Muscle of arm (tissue), 12 donors: ENCODE results near the gene ORM1. TPM values are rescaled to one million over a fixed set of nuclear protein-coding genes. Genes with fewer than 3 reads are reported as not detected.

Experiments used
- DNase-seq: peaks from one replicate; pipeline ENCODE4 v3.0.0-alpha.2; 2013
- polyA plus RNA-seq, 12 donors: library from polyadenylated mRNA; unstranded; fragments of 120-200 nt; gene quantifications; one replicate each; pipeline ENCODE4 v1.2.1, GENCODE V29; 2013; ENCODE audit not compliant: insufficient read length in 12 of 12

The ORM1 gene
- polyA plus RNA-seq, 12 donors: 0.27 to 1.9 (median 0.69) TPM; not detected in 3

- DNase-seq: no peak
Observed at GRCh38 chr9:114287001-114287762, 35.7 kb upstream of the ORM1 start.

DNA sequence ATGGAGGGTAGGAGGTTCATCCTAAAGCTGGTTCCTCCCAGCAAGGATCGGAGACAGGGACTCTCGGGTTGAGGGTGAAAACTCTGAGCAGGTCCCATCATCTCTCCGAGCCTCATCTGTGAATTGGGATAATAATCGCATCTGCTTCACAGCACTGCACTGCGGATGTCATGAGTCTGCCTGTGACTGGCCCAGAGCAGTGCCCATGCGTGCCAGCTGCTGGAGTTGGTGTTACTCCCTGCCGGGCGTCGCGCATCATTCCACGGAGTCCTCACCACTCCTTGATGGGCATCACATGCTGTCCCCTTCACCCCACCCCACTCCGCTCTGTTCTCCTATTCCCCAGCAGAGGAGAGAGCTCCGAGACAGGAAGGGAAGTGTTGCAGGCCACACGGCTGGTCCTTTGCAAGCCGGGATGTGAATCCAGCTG lies 35.1 kb upstream of the ORM1 start:
- DNase-seq: no peak

DNA sequence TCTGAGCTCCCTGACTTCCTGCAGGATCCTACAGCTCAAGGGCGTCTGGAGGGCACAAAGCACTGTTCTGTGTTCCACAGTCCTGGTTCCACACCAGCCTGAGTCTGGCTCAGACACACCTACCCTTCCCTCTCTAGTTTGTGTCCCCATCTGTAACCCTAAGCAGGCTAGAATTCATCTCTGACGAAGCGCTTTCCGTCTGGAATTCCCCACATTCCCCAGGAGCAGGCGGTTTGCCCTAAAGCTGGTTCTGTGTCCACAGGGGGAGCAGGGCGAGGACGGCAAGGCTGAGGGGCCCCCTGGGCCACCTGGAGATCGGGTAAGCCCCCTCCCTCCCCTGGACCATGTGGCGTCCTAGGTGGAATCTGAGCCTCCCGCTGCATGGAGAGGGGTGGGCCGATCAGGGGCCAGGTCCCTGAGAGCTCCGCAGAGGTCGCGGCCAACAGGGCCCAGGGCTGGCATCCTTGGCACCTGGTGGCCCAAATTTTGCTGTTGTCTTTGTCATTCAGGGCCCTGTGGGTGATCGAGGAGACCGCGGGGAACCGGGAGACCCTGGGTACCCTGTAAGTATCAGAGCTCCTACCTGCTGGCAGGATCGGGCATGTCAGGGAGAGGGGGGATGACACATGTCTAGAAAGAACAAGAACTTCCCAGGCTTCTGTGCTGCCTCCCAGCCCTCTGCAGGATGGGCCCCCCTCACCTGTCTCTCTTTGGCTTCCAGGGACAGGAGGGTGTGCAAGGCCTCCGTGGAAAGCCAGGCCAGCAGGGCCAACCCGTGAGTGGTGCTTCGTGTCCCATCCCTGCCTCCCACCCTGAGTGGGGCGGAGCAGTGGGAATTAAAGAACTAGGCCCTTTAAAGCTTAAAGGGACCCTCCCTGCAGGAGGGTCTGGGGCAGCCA lies 34.5 kb upstream of the ORM1 start:
- no peak for DNase-seq

- no peak for DNase-seq
Observed at GRCh38 chr9:114289106-114289505, 33.8 kb upstream of the ORM1 start.

- DNase-seq: no peak
Observed at GRCh38 chr9:114289571-114290481, 33.1 kb upstream of the ORM1 start.

DNA sequence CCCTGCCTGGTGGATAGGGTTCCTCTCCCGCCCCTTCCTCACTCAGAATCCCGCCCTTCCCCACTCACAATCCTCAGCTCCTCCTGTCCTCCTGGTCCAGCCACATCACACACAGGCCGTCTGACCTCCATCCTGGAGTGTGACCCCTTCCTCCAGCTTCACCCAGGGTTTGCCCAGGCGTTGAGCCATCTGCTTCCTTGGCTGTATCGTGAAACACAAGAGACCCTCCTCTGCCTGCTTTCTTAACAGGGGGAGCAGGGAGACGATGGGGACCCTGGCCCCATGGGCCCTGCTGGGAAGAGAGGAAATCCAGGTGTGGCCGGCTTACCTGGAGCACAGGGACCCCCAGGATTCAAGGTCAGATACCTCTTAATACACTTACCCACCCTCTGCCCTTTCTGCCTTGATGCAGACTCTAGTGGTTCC lies 32.3 kb upstream of the ORM1 start:
- DNase-seq: no peak

DNA sequence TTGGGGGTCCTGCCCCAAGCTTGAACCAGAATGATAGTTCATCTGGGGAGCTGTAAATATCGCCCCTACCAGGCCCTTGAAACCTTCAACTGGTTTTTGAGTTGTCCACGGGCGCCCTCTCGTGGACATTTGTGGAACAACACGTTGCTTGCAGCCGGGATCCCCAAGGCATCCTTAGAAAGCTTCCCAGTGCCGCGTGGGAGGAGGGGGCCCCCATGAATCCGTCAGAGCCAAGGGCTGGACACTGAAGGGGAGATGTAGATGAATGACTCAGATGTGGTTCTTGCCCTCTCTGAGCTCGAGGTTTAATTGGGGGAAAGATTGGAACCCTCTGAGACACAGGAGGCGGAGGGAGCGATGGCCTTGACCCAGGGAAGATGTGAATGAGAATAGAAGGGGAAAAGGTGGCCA lies 31.8 kb upstream of the ORM1 start:
- peak; percentile 84 for DNase-seq

GRCh38 chr9:114291886-114292590 lies 30.9 kb upstream of the ORM1 start:
- DNase-seq: no peak

DNA sequence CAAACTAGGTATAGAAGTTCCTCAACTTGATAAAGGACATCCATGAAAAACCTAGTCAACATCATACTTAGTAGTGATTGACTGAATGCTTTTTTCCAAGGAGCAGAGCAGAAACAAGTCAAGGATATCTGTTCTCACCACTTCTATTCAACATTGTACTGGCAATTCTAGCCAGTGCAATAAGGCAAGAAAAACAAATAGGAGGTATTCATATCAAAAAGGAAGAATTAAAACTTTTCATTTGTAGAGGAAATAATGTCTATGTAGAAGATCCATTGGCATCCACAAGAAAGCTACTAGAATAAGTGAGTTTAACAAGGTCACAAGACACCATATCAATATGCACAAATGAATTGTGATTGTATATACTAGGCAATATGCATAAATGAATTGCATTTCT lies 28.2 kb upstream of the ORM1 start:
- DNase-seq: no peak

- no peak for DNase-seq
Observed at GRCh38 chr9:114296338-114296737, 26.6 kb upstream of the ORM1 start.

DNA sequence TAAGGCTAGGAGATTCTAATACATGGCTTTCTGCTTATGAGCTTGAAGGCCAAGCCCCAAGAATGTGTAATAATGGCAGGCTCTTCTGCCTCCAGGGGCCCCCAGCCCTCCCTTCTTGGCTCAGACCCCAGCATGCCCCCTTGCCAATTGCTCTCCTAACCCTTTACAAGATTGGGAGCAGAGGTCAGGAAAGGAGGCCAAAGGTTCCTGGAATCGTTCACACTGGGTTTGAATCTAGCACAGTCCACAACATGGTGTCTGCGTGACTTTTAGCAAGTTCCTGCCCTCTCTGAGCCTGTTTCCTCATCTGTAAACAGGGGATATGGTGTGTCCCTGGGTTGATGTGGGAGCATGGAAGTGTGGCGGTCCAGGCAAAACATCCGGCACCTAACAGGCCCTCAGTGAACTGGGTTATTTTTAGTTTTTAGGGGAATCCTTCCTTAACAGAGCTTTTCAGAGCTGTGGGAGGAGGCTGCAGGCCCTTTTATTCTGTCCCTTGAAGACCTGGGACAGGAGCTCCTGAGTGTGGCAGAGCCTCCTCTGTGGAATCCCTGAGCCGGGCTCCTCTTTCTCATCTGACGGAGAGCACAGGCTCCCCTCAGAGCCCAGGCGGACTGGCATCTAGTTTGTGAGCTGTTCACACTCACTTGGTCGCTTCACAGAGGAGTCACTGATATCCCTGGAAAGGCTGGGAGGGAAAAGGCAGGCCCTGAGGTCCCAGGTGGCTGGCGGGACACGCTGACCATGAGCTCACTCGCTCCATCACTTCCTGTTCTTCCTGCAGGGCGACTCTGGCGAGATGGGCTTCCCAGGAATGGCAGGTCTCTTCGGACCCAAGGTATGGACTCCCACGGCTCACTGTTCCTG lies 23.4 kb upstream of the ORM1 start:
- no peak for DNase-seq

- no peak for DNase-seq
Observed at GRCh38 chr9:114300153-114300845, 22.6 kb upstream of the ORM1 start.

DNA sequence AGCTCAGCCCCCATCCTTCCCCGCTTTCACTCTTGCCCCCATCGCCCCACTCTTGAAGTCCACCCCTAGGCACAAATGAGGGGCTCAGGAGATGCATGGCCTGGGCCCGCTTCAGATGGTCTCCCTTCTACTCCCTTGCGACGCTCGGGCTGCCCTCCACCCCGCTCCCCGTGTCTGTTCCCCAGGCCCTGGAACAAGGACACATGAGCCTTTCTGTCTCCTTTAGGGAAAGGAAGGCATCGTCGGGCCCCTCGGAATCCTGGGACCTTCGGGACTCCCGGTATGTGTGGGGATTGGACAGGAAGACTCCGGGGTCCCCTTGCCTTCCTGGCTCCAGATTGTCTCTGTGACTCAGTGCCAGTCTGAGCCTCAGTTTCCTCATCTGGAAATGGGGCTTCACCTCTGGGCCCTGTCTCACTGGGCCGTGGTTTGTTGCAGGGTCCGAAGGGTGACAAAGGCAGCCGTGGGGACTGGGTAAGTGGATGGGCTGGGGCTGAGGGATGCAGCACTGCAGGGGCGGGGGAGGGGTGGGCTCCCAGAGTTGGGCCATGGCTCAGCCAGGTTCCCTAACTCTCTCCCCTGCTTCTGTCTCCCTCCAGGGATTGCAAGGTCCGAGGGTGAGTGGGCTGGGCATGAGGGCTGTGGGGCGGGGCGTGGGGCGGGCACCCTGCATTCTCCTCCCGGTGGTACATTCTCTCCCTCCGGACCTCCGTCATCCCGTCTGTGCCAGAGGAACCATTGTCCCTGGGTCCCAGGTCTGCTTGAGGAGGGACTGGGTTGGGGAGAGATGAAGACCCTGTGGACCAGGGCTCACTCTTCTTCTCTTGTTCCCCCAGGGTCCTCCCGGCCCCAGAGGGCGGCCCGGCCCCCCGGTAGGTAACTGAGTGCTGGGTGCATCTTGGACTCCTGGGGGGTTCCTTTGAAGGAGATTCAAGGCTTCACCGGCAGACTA lies 21.8 kb upstream of the ORM1 start:
- DNase-seq: no peak

DNA sequence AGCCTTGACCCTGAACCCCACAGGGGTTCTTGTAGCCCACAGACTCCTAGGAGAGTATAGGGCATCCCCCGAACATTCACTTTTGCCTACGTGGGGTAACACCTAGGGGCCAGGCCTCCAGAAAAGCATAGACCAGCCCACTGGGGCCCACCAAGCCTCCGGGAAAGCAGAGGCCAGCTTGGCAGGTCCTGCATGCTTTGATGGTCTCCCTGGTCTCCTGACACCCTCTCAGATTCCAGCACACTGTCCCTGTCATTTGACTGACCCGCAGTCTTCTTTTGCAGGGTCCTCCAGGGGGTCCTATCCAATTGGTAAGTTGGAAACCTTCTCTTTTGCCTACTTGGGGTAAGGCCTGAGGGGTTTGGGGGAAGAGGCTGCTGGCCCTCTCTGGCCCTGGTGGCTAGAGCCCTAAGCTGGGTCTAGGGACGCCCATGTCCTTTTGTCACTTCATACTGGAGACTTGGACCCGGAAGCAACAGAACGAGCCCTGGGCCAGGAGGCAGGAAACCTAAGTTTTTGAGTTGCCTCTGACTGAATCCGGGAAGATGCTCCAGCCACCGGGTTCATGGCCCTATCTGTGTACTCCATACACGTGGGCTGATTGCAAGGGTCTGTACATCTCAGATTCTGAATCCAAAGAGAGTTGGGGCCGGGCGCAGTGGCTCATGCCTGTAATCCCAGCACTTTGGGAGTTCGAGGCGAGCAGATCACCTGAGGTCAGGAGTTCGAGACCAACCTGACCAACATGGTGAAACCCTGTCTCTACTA lies 20.9 kb upstream of the ORM1 start:
- no peak for DNase-seq

DNA sequence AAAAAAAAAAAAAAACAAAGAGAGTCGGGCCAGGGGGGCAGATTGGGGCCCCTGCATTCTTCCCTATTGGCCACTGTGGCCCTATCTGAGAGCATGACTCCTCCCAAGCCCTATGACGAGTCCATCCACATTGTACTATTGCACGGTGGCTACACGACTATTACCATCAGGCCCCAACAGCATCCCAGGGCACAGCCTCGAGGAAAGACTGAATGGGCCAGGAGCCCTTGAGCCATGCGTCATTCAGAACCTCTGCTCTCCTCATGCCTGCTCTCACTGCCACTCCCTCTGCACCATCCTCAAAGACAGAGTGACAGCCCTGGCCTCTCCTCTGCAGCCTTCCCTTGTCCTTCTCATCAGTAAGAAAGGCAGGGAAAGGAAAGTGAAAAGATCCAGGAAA lies 20.2 kb upstream of the ORM1 start:
- no peak for DNase-seq

DNA sequence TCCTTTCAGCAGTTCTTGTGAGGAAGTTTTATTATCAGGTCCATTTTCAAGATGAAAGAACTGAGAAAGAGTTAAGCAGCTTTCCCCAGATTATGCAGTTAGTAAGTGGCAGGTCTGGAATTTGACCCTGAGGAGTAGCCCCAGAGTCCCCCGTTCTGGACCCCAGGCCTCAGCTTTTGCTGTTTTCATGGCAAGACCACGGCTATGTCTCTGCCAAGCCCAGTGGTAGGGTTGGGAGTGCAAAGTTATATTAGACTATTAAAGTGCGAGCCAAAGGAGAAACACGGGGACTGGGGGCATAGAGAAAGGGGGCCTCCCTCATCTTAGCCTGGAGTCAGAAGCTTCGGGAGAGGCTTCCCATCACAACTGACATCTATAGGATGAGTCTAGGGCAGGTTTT lies 19.3 kb upstream of the ORM1 start:
- DNase-seq: no peak

GRCh38 chr9:114303977-114304376 lies 18.9 kb upstream of the ORM1 start:
- DNase-seq: no peak
